ENCODE data around the gene PRR18.
"Not testable (repeated sequence)": the region's sequence is repeated elsewhere in the genome, so short reads cannot be mapped to it uniquely, and the experiment has no call there.

PRR18 gene

GRCh38 chr6:166345672-166346071, 37.5 kb upstream of the PRR18 start:
- not testable (repeated sequence) for H3K4me3 ChIP-seq (ENCODE audit: low read length in 2 of 2); H3K36me3 ChIP-seq (ENCODE audit: control insufficient read depth in 2 of 2, insufficient read depth in 2 of 2, low read length in 2 of 2); H3K27ac ChIP-seq (ENCODE audit: low read depth in 2 of 2, low read length in 2 of 2); H3K9me3 ChIP-seq (ENCODE audit: control insufficient read depth in 2 of 2, low read length in 2 of 2); H3K9ac ChIP-seq (ENCODE audit: low read depth in 1 of 2, low read length in 2 of 2); H3K27me3 ChIP-seq (ENCODE audit: control insufficient read depth in 2 of 2, insufficient read depth in 2 of 2, low read length in 2 of 2)
- peaks cover 4 to 12% of the 10 kb centered on the region in 2 donors for H3K4me1 ChIP-seq (ENCODE audit: control insufficient read depth in 2 of 2, insufficient read depth in 2 of 2, low read length in 2 of 2)

GRCh38 chr6:166344921-166345320, 36.7 kb upstream of the PRR18 start:
- not testable (repeated sequence) for H3K27me3 ChIP-seq (ENCODE audit: control insufficient read depth in 2 of 2, insufficient read depth in 2 of 2, low read length in 2 of 2); H3K9me3 ChIP-seq (ENCODE audit: control insufficient read depth in 2 of 2, low read length in 2 of 2); H3K27ac ChIP-seq (ENCODE audit: low read depth in 2 of 2, low read length in 2 of 2); H3K36me3 ChIP-seq (ENCODE audit: control insufficient read depth in 2 of 2, insufficient read depth in 2 of 2, low read length in 2 of 2); H3K4me3 ChIP-seq (ENCODE audit: low read length in 2 of 2); H3K9ac ChIP-seq (ENCODE audit: low read depth in 1 of 2, low read length in 2 of 2)
- peaks cover 10 to 12% of the 10 kb centered on the region in 2 donors for H3K4me1 ChIP-seq (ENCODE audit: control insufficient read depth in 2 of 2, insufficient read depth in 2 of 2, low read length in 2 of 2)

GRCh38 chr6:166344240-166344639, 36.0 kb upstream of the PRR18 start:
- H3K27ac ChIP-seq (ENCODE audit: low read depth in 2 of 2, low read length in 2 of 2): no peak overlapping the region
- H3K4me3 ChIP-seq (ENCODE audit: low read length in 2 of 2): no peak overlapping the region
- H3K27me3 ChIP-seq (ENCODE audit: control insufficient read depth in 2 of 2, insufficient read depth in 2 of 2, low read length in 2 of 2): no peaks in the 10 kb centered on the region
- H3K4me1 ChIP-seq (ENCODE audit: control insufficient read depth in 2 of 2, insufficient read depth in 2 of 2, low read length in 2 of 2): peaks cover 12% of the 10 kb centered on the region in 2 donors
- H3K9me3 ChIP-seq (ENCODE audit: control insufficient read depth in 2 of 2, low read length in 2 of 2): no peaks in the 10 kb centered on the region
- no peaks in the 10 kb centered on the region for H3K36me3 ChIP-seq (ENCODE audit: control insufficient read depth in 2 of 2, insufficient read depth in 2 of 2, low read length in 2 of 2)
- H3K9ac ChIP-seq (ENCODE audit: low read depth in 1 of 2, low read length in 2 of 2): no peak overlapping the region

- Histone ChIP-seq H3K27ac (ENCODE audit: low read depth in 2 of 2, low read length in 2 of 2) (peak overlapping the region; percentile 90 to 94), H3K4me1 (ENCODE audit: control insufficient read depth in 2 of 2, insufficient read depth in 2 of 2, low read length in 2 of 2) (peaks cover 12% of the 10 kb centered on the region in 2 donors), H3K27me3 (ENCODE audit: control insufficient read depth in 2 of 2, insufficient read depth in 2 of 2, low read length in 2 of 2) (no peaks in the 10 kb centered on the region), H3K9me3 (ENCODE audit: control insufficient read depth in 2 of 2, low read length in 2 of 2) (no peaks in the 10 kb centered on the region), H3K4me3 (ENCODE audit: low read length in 2 of 2) (peak overlapping the region; percentile 89 to 98), H3K9ac (ENCODE audit: low read depth in 1 of 2, low read length in 2 of 2) (peak overlapping the region; percentile 97 to 99), H3K36me3 (ENCODE audit: control insufficient read depth in 2 of 2, insufficient read depth in 2 of 2, low read length in 2 of 2) (no peaks in the 10 kb centered on the region)
Measured at GRCh38 chr6:166343150-166343487, 34.9 kb upstream of the PRR18 start.

- Histone ChIP-seq H3K4me3 (ENCODE audit: low read length in 2 of 2) (peak within 1 kb of the TSS; percentile 89 to 98), H3K36me3 (ENCODE audit: control insufficient read depth in 2 of 2, insufficient read depth in 2 of 2, low read length in 2 of 2) (peaks cover 0 to under 1% of the 10 kb centered on the region in 2 donors), H3K9me3 (ENCODE audit: control insufficient read depth in 2 of 2, low read length in 2 of 2) (no peaks in the 10 kb centered on the region), H3K27ac (ENCODE audit: low read depth in 2 of 2, low read length in 2 of 2) (peak within 1 kb of the TSS; percentile 90 to 94), H3K27me3 (ENCODE audit: control insufficient read depth in 2 of 2, insufficient read depth in 2 of 2, low read length in 2 of 2) (no peaks in the 10 kb centered on the region), H3K9ac (ENCODE audit: low read depth in 1 of 2, low read length in 2 of 2) (peak within 1 kb of the TSS; percentile 97 to 99), H3K4me1 (ENCODE audit: control insufficient read depth in 2 of 2, insufficient read depth in 2 of 2, low read length in 2 of 2) (peaks cover 12% of the 10 kb centered on the region in 2 donors)
Measured at GRCh38 chr6:166342349-166343149, 34.4 kb upstream of the PRR18 start, which contains the start of gene SFT2D1. TSS of gene SFT2D1 (minus strand) at chr6:166342545. CDS start at chr6:166342481, 64 bp downstream.

- H3K4me1 ChIP-seq (ENCODE audit: control insufficient read depth in 2 of 2, insufficient read depth in 2 of 2, low read length in 2 of 2): peaks cover 12% of the 10 kb centered on the region in 2 donors
- H3K9me3 ChIP-seq (ENCODE audit: control insufficient read depth in 2 of 2, low read length in 2 of 2): no peaks in the 10 kb centered on the region
- H3K27me3 ChIP-seq (ENCODE audit: control insufficient read depth in 2 of 2, insufficient read depth in 2 of 2, low read length in 2 of 2): no peaks in the 10 kb centered on the region
- H3K36me3 ChIP-seq (ENCODE audit: control insufficient read depth in 2 of 2, insufficient read depth in 2 of 2, low read length in 2 of 2): peaks cover 3 to 6% of the 10 kb centered on the region in 2 donors
- peak overlapping the region; percentile 97 to 99 for H3K9ac ChIP-seq (ENCODE audit: low read depth in 1 of 2, low read length in 2 of 2)
- peak overlapping the region; percentile 90 to 94 for H3K27ac ChIP-seq (ENCODE audit: low read depth in 2 of 2, low read length in 2 of 2)
- H3K4me3 ChIP-seq (ENCODE audit: low read length in 2 of 2): peak overlapping the region; percentile 89 to 98
Measured at GRCh38 chr6:166341977-166342348, 33.8 kb upstream of the PRR18 start.

- Histone ChIP-seq H3K9ac (ENCODE audit: low read depth in 1 of 2, low read length in 2 of 2) (peak overlapping the region; percentile 97 to 99), H3K4me3 (ENCODE audit: low read length in 2 of 2) (peak overlapping the region; percentile 89 to 98), H3K27me3 (ENCODE audit: control insufficient read depth in 2 of 2, insufficient read depth in 2 of 2, low read length in 2 of 2) (no peaks in the 10 kb centered on the region), H3K27ac (ENCODE audit: low read depth in 2 of 2, low read length in 2 of 2) (peak overlapping the region in 1 of 2 donors; percentile 94), H3K36me3 (ENCODE audit: control insufficient read depth in 2 of 2, insufficient read depth in 2 of 2, low read length in 2 of 2) (peaks cover 8% of the 10 kb centered on the region in 2 donors), H3K9me3 (ENCODE audit: control insufficient read depth in 2 of 2, low read length in 2 of 2) (no peaks in the 10 kb centered on the region), H3K4me1 (ENCODE audit: control insufficient read depth in 2 of 2, insufficient read depth in 2 of 2, low read length in 2 of 2) (peaks cover 12% of the 10 kb centered on the region in 2 donors)
Measured at GRCh38 chr6:166341464-166341863, 33.3 kb upstream of the PRR18 start.

GRCh38 chr6:166338854-166339253, 30.7 kb upstream of the PRR18 start:
- peaks cover 14 to 25% of the 10 kb centered on the region in 2 donors for H3K36me3 ChIP-seq (ENCODE audit: control insufficient read depth in 2 of 2, insufficient read depth in 2 of 2, low read length in 2 of 2)
- no peak overlapping the region for H3K9ac ChIP-seq (ENCODE audit: low read depth in 1 of 2, low read length in 2 of 2)
- no peak overlapping the region for H3K4me3 ChIP-seq (ENCODE audit: low read length in 2 of 2)
- H3K4me1 ChIP-seq (ENCODE audit: control insufficient read depth in 2 of 2, insufficient read depth in 2 of 2, low read length in 2 of 2): peaks cover 12% of the 10 kb centered on the region in 2 donors
- no peaks in the 10 kb centered on the region for H3K9me3 ChIP-seq (ENCODE audit: control insufficient read depth in 2 of 2, low read length in 2 of 2)
- no peak overlapping the region for H3K27ac ChIP-seq (ENCODE audit: low read depth in 2 of 2, low read length in 2 of 2)
- H3K27me3 ChIP-seq (ENCODE audit: control insufficient read depth in 2 of 2, insufficient read depth in 2 of 2, low read length in 2 of 2): no peaks in the 10 kb centered on the region

- Histone ChIP-seq H3K9ac (ENCODE audit: low read depth in 1 of 2, low read length in 2 of 2) (no peak overlapping the region), H3K9me3 (ENCODE audit: control insufficient read depth in 2 of 2, low read length in 2 of 2) (no peaks in the 10 kb centered on the region), H3K27me3 (ENCODE audit: control insufficient read depth in 2 of 2, insufficient read depth in 2 of 2, low read length in 2 of 2) (no peaks in the 10 kb centered on the region), H3K36me3 (ENCODE audit: control insufficient read depth in 2 of 2, insufficient read depth in 2 of 2, low read length in 2 of 2) (peaks cover 14 to 25% of the 10 kb centered on the region in 2 donors), H3K27ac (ENCODE audit: low read depth in 2 of 2, low read length in 2 of 2) (no peak overlapping the region), H3K4me1 (ENCODE audit: control insufficient read depth in 2 of 2, insufficient read depth in 2 of 2, low read length in 2 of 2) (peaks cover 9 to 13% of the 10 kb centered on the region in 2 donors), H3K4me3 (ENCODE audit: low read length in 2 of 2) (no peak overlapping the region)
Measured at GRCh38 chr6:166336847-166337246, 28.7 kb upstream of the PRR18 start.

- no peak overlapping the region for H3K27ac ChIP-seq (ENCODE audit: low read depth in 2 of 2, low read length in 2 of 2)
- no peak overlapping the region for H3K4me3 ChIP-seq (ENCODE audit: low read length in 2 of 2)
- no peak overlapping the region for H3K9ac ChIP-seq (ENCODE audit: low read depth in 1 of 2, low read length in 2 of 2)
- H3K9me3 ChIP-seq (ENCODE audit: control insufficient read depth in 2 of 2, low read length in 2 of 2): no peaks in the 10 kb centered on the region
- H3K36me3 ChIP-seq (ENCODE audit: control insufficient read depth in 2 of 2, insufficient read depth in 2 of 2, low read length in 2 of 2): peaks cover 14 to 25% of the 10 kb centered on the region in 2 donors
- peaks cover 6 to 13% of the 10 kb centered on the region in 2 donors for H3K4me1 ChIP-seq (ENCODE audit: control insufficient read depth in 2 of 2, insufficient read depth in 2 of 2, low read length in 2 of 2)
- H3K27me3 ChIP-seq (ENCODE audit: control insufficient read depth in 2 of 2, insufficient read depth in 2 of 2, low read length in 2 of 2): no peaks in the 10 kb centered on the region
Measured at GRCh38 chr6:166335378-166336302, 27.4 kb upstream of the PRR18 start.
